ENCODE data around the gene OR10H4.
"Not testable (repeated sequence)": the region's sequence is repeated elsewhere in the genome, so short reads cannot be mapped to it uniquely, and the experiment has no call there.

The OR10H4 gene

DNA sequence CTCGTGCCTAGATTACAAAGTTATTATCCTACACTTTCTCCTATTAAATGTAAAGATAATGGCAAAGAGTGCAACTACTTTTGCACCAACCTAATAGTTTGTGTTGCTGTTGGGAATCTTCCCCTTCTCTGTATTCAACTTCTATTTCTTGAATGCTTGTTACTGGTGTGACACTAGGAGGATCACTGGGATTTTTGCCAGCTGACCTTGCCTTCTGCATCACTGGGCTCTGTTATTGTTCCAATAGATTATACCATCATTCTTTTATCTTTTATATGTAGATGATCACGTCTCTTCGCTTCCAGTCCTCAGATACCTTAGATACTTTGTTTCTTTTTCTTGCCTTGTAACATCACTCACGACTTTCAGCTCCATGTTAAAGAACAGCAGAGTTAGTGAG is 3.5 kb upstream of the OR10H4 start:
- no peak for DNase-seq

DNA sequence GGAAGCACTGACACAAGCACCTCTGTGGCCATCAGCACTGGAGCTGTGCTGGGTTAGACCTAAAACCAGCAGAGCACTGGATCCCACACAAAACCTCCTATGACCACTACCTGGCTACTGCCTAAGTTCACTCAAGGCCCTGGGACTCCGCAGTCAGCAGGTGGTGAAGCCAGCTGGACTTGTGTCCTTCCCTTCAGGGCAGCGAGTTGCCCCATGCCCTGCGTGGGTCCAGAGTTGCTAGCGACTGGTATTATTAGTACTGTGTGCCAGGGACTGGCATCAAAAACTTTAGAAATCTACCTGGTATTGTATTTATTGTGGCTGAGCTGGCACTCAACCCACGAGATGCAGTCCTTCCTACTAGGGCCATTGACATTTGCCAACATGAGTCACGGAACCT is 6.0 kb downstream of the OR10H4 start:
- DNase-seq: no peak

- no peak for DNase-seq
These were observed 13.5 kb downstream of the OR10H4 start for GRCh38 chr19:15962319-15962718.

DNA sequence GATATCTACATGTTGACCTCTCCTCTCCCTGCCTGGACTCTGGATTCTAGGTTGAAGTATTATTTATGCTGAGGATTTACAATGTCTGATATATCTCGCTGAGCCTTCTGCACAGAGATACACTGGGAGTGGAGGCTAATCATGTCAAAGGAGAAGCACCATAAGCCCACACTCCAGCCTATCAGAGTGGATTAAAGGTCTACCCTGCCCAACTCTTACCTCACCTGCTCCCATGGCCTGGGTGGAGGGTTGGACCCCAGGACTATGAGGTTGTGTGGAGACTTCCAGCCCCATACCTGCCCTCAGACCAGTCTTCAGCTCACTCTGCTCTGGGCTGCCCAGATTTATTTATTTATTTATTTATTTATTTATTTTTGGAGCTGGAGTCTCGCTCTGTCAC is 15.4 kb downstream of the OR10H4 start:
- DNase-seq: no peak

GRCh38 chr19:15971224-15971780 is 22.5 kb downstream of the OR10H4 start:
- DNase-seq: no peak

GRCh38 chr19:15972043-15972442 is 23.2 kb downstream of the OR10H4 start:
- DNase-seq: not testable (repeated sequence)

GRCh38 chr19:15974856-15975255 is 26.0 kb downstream of the OR10H4 start:
- no peak for DNase-seq

DNA sequence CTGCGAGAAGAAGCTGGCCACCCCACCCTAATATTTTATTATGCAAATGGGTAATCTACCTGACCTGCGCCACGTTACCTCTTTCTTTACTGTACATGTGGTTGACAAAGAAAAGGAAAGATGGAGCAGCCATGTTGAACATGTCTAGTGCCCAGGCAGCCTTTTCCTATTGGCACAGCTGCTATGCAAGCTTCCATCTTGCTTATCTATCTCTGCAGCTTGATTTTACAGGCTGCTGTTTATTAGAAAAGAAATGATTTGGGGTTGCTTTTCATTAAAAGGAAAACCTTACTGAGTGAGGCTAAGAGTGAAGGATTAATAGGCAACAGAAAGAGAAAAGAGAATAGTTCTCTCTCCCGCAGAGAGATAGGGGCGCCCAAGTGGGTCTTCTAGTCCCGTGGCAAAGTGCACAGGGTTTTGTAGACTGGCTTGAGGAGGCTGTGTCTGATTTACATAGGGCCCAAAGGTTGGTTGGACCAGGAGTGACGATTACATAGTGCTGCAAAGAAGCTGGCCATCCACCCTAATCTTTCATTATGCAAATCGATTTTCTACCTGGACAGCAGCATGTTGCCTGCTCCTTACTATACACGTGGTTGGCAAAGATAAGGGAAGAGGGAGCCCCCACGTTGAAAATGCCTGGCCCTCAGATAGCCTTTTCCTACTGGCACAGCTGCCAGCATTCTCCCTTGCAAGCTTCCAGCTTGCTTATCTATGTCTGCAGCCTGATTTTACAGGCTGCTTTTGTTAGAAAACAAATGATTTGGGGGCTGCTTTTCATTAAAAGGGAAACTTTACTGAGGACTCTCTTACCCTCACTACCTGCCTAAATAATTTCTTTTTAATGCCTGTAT is 28.3 kb downstream of the OR10H4 start:
- no peak for DNase-seq

DNA sequence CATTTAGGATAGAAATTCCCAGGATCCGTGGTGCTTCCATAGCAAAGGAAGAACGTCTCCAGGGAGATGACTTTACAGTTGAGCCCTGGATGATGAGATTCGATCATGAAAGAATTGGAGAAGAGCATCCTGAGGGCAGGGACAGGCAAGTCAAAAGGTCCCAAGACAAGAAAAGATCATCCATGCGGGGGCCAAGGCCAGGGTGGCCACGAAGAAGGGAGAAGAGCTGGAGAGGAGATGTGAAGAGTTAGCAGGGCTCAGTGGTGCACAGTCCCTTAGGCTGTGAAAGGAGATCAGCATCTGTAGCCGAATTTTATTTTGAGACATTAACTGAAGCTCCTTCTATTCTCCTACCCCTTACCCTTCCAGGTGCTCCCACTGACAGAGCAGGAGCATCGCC is 28.9 kb downstream of the OR10H4 start:
- no peak for DNase-seq

- DNase-seq: no peak
These were observed 30.5 kb downstream of the OR10H4 start for GRCh38 chr19:15979293-15979692.

DNA sequence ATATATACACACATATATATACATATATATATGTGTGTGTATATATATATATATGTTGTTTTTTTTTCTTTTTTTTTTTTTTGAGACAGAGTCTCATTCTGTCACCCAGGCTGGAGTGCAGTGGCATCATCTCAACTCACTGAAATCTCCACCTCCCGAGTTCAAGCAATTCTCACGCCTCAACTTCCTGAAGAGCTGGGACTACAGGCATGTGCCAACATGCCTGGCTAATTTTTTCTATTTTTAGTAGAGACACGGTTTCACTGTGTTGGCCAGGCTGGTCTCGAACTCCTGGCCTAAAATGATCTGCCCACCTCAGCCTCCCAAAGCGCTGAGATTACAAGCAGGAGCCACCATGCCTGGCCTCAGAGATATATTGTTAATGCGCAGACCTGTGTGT is 37.0 kb downstream of the OR10H4 start:
- DNase-seq: not testable (repeated sequence)

DNA sequence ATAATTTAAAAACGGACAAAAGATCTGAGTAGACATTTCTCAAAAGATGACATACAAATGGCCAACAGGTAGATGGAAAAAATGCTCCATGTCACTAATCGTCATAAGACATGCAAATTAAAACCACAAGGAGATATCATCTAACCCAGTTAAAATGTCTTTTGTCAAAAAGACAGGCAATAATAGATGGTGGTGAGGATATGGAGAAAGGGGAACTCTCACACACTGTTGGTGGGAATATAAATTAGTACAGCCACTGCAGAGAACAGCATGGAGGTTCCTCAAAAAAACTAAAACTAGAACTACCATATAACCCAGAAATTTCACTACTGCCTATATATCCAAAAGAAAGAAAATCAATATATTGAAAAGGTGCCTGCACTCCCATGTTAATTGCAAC is 37.9 kb downstream of the OR10H4 start:
- DNase-seq: no peak

- no peak for DNase-seq
These were observed 41.1 kb downstream of the OR10H4 start for GRCh38 chr19:15989889-15990288.

DNA sequence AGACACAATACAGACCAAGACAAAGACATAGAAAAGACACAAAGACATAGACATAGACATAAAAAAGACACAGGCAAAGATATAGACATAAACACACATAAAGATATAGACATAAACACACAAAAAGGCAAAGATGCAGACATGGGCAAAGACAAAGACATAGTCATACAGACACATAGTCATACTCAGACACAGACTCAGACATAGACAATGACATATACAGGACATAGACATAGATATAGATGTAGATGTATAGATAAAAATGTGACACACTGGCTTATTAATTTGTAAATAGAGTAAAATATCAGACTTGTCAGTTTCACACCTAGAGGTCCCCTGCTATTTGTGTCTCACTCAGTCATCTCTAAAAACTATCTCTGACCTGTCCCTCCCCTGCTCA is 42.8 kb downstream of the OR10H4 start:
- DNase-seq: no peak

DNA sequence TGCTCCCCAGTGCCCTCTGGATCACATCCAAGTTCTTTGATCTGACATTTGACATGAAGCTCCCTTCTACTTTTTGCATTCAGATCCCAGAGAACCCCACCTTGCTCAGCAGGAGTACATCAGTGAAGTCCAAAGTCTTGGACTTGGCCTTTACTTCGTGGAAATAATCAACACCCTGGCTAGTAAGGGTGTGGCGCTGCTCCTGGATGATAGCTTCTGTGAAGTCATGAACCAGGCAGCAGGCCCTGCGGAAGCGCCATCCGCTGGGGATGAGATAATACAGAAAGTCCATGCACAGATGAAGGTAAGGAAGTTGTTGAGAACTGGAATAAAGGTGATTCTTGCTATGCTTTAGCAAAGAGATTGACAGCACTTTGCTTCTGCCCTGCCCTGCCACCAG is 43.2 kb downstream of the OR10H4 start:
- DNase-seq: no peak

DNA sequence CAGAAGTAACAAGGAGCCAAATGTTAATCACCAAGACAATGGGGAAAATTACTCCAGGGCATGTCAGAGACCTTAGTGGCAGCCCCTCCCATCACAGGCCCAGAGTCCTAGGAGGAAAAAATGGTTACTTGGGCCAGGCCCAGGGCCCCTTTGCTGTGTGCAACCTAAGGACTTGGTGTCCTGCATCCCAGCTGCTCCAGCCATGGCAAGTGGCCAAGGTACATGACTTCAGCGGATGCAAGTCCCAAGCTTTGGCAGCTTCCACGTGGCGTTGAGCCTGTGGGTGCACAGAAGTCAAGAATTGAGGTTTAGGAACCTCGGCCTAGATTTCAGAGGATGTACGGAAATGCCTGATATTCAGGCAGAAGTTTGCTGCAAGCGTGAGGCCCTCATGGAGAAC is 46.7 kb downstream of the OR10H4 start:
- no peak for DNase-seq

DNA sequence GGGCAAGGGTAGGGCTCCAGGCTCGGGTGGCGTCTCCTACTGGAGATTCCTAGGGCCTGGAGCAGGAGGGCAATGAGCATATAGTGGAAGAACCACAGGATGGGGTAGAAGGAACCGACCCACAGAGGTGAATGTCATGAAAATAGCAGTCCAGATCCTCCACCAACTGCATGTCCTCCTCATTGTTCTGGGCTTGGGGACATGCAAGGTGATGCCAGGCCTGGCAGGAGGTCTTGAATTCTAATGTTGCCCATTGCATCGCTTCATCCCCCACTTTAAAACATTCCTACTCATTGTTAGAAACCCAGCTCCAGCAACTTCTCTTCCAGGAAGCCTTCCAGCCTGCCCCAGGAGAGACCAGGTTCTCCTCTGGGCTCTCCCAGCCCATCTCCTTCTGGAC is 49.4 kb downstream of the OR10H4 start:
- DNase-seq: no peak
